Measurements from ENCODE around the gene RHEX.

RHEX gene

DNA sequence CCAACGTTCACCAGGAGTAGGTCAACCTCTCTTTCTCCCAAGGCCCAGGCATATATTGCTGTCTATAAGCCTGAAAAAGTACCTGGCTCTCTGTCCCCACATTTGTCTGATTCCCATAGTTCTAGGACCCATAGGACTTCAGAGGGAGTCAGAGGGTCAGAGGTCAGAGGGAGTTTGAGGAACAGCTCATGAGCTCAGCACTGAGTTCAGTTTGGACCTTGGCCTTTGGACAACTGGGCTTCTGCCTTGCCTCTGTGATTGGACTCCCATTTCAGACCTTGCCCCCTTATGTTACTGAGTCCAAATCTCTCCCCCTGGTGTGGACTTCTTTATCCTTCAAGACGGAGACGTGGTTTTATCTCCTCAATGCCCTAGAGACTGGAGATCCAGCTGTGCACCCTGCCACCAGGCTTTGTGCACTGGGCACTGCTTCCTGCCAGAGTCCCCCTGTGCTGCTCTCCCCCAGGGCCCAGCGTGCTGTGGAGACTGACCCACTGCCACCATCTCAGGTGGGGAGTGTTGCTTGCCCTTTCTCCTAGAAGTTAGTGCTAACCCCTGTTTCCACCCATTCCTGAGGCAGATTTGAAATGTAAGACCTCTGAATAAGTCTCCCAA lies 32.5 kb upstream of the RHEX start:
- Histone ChIP-seq H3K9ac (ENCODE audit: low read length) (no peak overlapping the region), H3K27ac (ENCODE audit: low read depth, low read length) (no peak overlapping the region), H3K4me3 (ENCODE audit: low read length) (no peak overlapping the region), H3K27me3 (ENCODE audit: control insufficient read depth, insufficient read depth, low read length) (no peaks in the 10 kb centered on the region), H3K36me3 (ENCODE audit: control insufficient read depth, insufficient read depth, low read length) (no peaks in the 10 kb centered on the region), H3K4me1 (ENCODE audit: control insufficient read depth, insufficient read depth, low read length) (no peaks in the 10 kb centered on the region)

GRCh38 chr1:206021008-206021625 lies 31.9 kb upstream of the RHEX start:
- Histone ChIP-seq H3K36me3 (ENCODE audit: control insufficient read depth, insufficient read depth, low read length) (no peaks in the 10 kb centered on the region), H3K27ac (ENCODE audit: low read depth, low read length) (no peak overlapping the region), H3K4me1 (ENCODE audit: control insufficient read depth, insufficient read depth, low read length) (no peaks in the 10 kb centered on the region), H3K27me3 (ENCODE audit: control insufficient read depth, insufficient read depth, low read length) (no peaks in the 10 kb centered on the region), H3K4me3 (ENCODE audit: low read length) (no peak overlapping the region), H3K9ac (ENCODE audit: low read length) (no peak overlapping the region)

DNA sequence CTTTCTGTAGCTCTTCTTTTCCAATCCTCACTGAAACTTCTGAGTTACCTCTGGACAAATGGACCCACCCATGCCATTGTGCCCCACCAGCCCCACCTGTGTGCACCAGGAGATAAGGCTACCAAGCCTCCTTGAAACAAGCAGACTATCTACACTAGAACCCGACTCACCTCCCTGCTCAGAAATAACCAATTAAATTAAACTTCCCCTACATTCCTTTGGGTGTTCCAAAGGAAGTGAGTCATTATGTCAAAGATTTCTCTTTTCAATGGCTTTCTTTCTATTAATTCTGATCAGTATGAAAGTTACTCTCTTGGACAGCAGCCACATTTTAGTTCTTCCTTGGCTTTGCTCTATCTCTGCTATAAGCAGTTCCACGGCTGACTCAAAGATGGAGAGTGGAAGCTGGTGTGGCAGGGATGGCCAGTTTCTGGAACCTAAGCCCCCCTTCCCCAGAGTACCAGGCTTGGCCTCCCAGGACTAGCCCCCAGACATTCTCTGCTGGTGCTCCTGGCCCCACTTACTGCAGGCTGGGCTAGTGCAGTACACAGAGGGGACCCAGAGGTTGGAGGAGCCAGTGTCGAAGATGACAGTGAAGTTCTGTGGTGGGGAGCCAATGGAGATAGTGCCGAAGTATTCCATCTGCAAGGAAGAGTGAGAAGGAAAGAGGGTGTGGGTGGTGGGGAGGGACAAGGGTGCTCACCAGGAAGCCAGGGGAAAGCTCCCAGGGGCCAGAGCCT lies 31.2 kb upstream of the RHEX start:
- Histone ChIP-seq H3K9ac (ENCODE audit: low read length) (no peak overlapping the region), H3K4me3 (ENCODE audit: low read length) (no peak overlapping the region), H3K27ac (ENCODE audit: low read depth, low read length) (no peak overlapping the region), H3K4me1 (ENCODE audit: control insufficient read depth, insufficient read depth, low read length) (no peaks in the 10 kb centered on the region), H3K36me3 (ENCODE audit: control insufficient read depth, insufficient read depth, low read length) (no peaks in the 10 kb centered on the region), H3K27me3 (ENCODE audit: control insufficient read depth, insufficient read depth, low read length) (no peaks in the 10 kb centered on the region)

- Histone ChIP-seq H3K4me1 (ENCODE audit: control insufficient read depth, insufficient read depth, low read length) (no peaks in the 10 kb centered on the region), H3K27me3 (ENCODE audit: control insufficient read depth, insufficient read depth, low read length) (no peaks in the 10 kb centered on the region), H3K9ac (ENCODE audit: low read length) (no peak overlapping the region), H3K36me3 (ENCODE audit: control insufficient read depth, insufficient read depth, low read length) (no peaks in the 10 kb centered on the region), H3K27ac (ENCODE audit: low read depth, low read length) (no peak overlapping the region), H3K4me3 (ENCODE audit: low read length) (no peak overlapping the region)
Measured at GRCh38 chr1:206022766-206023165, 30.2 kb upstream of the RHEX start.

GRCh38 chr1:206023695-206024094 lies 29.3 kb upstream of the RHEX start, which contains the start of gene CTSE:
Gene CTSE, minus strand, starts transcription at chr1:206023895. Its CDS starts 104 bp downstream, at chr1:206023791.
- H3K4me3 ChIP-seq (ENCODE audit: low read length), result no peak within 1 kb of the TSS

DNA sequence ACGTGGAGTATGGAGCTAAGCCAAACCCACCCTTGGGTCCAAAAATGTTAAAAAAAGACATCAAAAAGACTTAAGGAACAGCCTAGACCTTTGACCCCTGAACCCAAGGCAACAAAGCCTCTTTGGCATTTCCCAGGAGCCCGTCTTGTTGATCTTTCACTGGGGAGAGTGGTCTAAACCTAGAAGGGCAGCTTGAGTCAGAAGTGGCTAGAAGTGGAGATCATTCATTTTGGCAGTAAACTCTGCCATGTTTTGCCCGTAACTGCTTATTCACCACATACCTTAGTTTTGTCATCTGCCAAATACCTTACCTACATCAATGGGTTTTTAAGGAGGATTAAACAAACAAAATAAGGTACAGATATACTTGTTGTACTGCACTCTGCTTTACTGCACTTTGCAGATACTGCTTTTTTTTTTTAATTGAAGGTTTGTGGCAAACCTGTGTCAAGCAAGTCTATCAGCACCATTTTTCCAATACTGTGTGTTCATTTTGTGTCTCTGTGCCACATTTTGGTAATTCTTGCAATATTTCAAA lies 27.6 kb upstream of the RHEX start:
- H3K27ac ChIP-seq (ENCODE audit: low read depth, low read length), result no peak overlapping the region
- H3K4me1 ChIP-seq (ENCODE audit: control insufficient read depth, insufficient read depth, low read length), result no peaks in the 10 kb centered on the region
- H3K4me3 ChIP-seq (ENCODE audit: low read length), result no peak overlapping the region
- no peak overlapping the region for H3K9ac ChIP-seq (ENCODE audit: low read length)
- no peaks in the 10 kb centered on the region for H3K36me3 ChIP-seq (ENCODE audit: control insufficient read depth, insufficient read depth, low read length)
- no peaks in the 10 kb centered on the region for H3K27me3 ChIP-seq (ENCODE audit: control insufficient read depth, insufficient read depth, low read length)

More at GRCh38 chr1:206023695-206024094, 29.3 kb upstream of the RHEX start, which contains the start of gene CTSE:
- Histone ChIP-seq H3K4me1 (ENCODE audit: control insufficient read depth, insufficient read depth, low read length) (no peaks in the 10 kb centered on the region), H3K27me3 (ENCODE audit: control insufficient read depth, insufficient read depth, low read length) (no peaks in the 10 kb centered on the region), H3K9ac (ENCODE audit: low read length) (no peak within 1 kb of the TSS), H3K27ac (ENCODE audit: low read depth, low read length) (no peak within 1 kb of the TSS), H3K36me3 (ENCODE audit: control insufficient read depth, insufficient read depth, low read length) (no peaks in the 10 kb centered on the region)

DNA sequence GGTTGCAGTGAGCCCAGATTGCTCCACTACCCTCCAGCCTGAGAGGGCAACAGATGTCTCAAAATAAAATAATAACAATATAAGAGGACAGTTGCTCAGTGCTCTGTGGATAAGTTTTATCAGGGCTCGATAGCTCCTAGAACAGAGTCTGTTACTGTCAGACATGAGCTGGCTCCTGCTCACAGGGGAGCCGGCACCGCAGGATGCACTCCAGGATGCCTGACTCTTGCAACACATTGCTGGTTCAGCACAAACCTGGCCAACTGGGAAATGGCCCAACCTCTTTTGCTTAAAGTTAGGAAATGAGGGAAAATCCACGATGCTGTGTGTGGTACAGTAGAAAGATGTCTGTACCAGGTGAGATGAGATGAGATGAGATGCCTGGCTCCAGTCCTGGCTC lies 23.5 kb upstream of the RHEX start:
- H3K4me3 ChIP-seq (ENCODE audit: low read length), result no peak overlapping the region
- no peaks in the 10 kb centered on the region for H3K27me3 ChIP-seq (ENCODE audit: control insufficient read depth, insufficient read depth, low read length)
- no peaks in the 10 kb centered on the region for H3K4me1 ChIP-seq (ENCODE audit: control insufficient read depth, insufficient read depth, low read length)
- no peak overlapping the region for H3K9ac ChIP-seq (ENCODE audit: low read length)
- no peaks in the 10 kb centered on the region for H3K36me3 ChIP-seq (ENCODE audit: control insufficient read depth, insufficient read depth, low read length)
- no peak overlapping the region for H3K27ac ChIP-seq (ENCODE audit: low read depth, low read length)

DNA sequence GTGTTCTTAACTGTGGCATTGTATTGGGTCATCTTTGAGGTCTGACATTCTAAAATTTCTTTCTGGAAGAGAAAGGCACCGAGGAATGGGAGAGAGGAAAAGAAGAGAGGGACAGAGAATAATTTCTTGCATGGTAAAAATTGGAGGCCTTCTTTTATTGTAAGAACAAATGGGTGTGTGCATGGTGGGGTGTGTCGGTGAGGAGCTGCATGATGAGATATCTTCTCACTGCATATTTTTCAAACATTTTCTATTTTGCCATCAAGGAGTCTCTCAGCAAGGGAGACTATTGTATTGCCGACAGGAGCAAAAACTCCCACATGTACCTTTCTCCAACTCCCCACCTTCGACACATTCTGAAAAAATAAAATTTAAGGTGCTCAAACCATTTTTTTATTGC lies 22.8 kb upstream of the RHEX start:
- Histone ChIP-seq H3K4me3 (ENCODE audit: low read length) (no peak overlapping the region), H3K4me1 (ENCODE audit: control insufficient read depth, insufficient read depth, low read length) (no peaks in the 10 kb centered on the region), H3K36me3 (ENCODE audit: control insufficient read depth, insufficient read depth, low read length) (no peaks in the 10 kb centered on the region), H3K27me3 (ENCODE audit: control insufficient read depth, insufficient read depth, low read length) (no peaks in the 10 kb centered on the region), H3K9ac (ENCODE audit: low read length) (no peak overlapping the region), H3K27ac (ENCODE audit: low read depth, low read length) (no peak overlapping the region)

DNA sequence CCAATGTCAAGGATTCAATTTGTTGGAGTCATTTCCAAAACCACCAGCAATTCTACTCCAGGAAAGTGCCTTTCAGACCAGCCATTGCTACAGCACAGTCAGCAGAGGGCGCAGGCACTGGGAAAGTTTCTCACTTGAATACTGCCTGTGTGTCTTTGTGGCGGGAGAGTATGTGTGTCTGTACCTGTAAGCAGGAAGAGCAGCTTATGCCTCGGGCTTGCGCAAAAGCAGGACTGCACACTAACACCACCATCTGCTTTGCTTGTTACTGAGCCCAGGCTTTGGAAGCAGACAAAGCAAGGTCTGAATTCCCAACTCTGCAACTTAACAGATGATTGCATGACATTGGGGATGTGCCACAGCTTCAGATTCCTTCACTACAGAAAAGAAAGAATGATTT lies 22.3 kb upstream of the RHEX start:
- H3K4me1 ChIP-seq (ENCODE audit: control insufficient read depth, insufficient read depth, low read length), result no peaks in the 10 kb centered on the region
- no peaks in the 10 kb centered on the region for H3K36me3 ChIP-seq (ENCODE audit: control insufficient read depth, insufficient read depth, low read length)
- H3K27ac ChIP-seq (ENCODE audit: low read depth, low read length), result no peak overlapping the region
- H3K9ac ChIP-seq (ENCODE audit: low read length), result no peak overlapping the region
- H3K27me3 ChIP-seq (ENCODE audit: control insufficient read depth, insufficient read depth, low read length), result no peaks in the 10 kb centered on the region
- H3K4me3 ChIP-seq (ENCODE audit: low read length), result no peak overlapping the region

- H3K4me1 ChIP-seq (ENCODE audit: control insufficient read depth, insufficient read depth, low read length), result no peaks in the 10 kb centered on the region
- H3K36me3 ChIP-seq (ENCODE audit: control insufficient read depth, insufficient read depth, low read length), result no peaks in the 10 kb centered on the region
- H3K27me3 ChIP-seq (ENCODE audit: control insufficient read depth, insufficient read depth, low read length), result no peaks in the 10 kb centered on the region
- H3K27ac ChIP-seq (ENCODE audit: low read depth, low read length), result no peak overlapping the region
- no peak overlapping the region for H3K4me3 ChIP-seq (ENCODE audit: low read length)
- no peak overlapping the region for H3K9ac ChIP-seq (ENCODE audit: low read length)
Measured at GRCh38 chr1:206032380-206033140, 20.4 kb upstream of the RHEX start.

- no peaks in the 10 kb centered on the region for H3K36me3 ChIP-seq (ENCODE audit: control insufficient read depth, insufficient read depth, low read length)
- peak overlapping the region; percentile 4 for H3K4me3 ChIP-seq (ENCODE audit: low read length)
- H3K9ac ChIP-seq (ENCODE audit: low read length), result no peak overlapping the region
- H3K27ac ChIP-seq (ENCODE audit: low read depth, low read length), result no peak overlapping the region
- peaks cover 4% of the 10 kb centered on the region for H3K27me3 ChIP-seq (ENCODE audit: control insufficient read depth, insufficient read depth, low read length)
- no peaks in the 10 kb centered on the region for H3K4me1 ChIP-seq (ENCODE audit: control insufficient read depth, insufficient read depth, low read length)
Measured at GRCh38 chr1:206035027-206035426, 17.9 kb upstream of the RHEX start.
